Ectodermal cell (in vitro differentiated cells): Measurements from ENCODE around the gene LYVE1.

Source experiments
- H3K27ac ChIP-seq: 2 replicates; pipeline ENCODE4 v1.7.0; 2013; ENCODE audit warnings: mild to moderate bottlenecking, low read depth, low read length; ENCODE audit not compliant: insufficient read depth, poor library complexity, severe bottlenecking
- H3K27me3 ChIP-seq: 2 replicates; pipeline ENCODE4 v1.7.0; 2013; ENCODE audit warnings: mild to moderate bottlenecking, low read length; ENCODE audit not compliant: insufficient read depth, control insufficient read depth, poor library complexity, severe bottlenecking
- H3K36me3 ChIP-seq: one replicate; pipeline ENCODE4 v1.7.0; 2013; ENCODE audit warnings: low read length; ENCODE audit not compliant: control insufficient read depth, insufficient read depth
- H3K4me1 ChIP-seq: one replicate; pipeline ENCODE4 v1.7.0; 2013; ENCODE audit warnings: low read length; ENCODE audit not compliant: control insufficient read depth, insufficient read depth
- H3K4me3 ChIP-seq: 2 replicates; pipeline ENCODE4 v1.7.0; 2013; ENCODE audit warnings: low read depth, low read length, control low read depth; ENCODE audit not compliant: insufficient read depth
- H3K9me3 ChIP-seq: 2 replicates; pipeline ENCODE4 v1.7.0; 2013; ENCODE audit warnings: mild to moderate bottlenecking, low read length, moderate library complexity; ENCODE audit not compliant: control insufficient read depth
- WGBS, 2 experiments: methylation state at CpG; one replicate each; pipeline ENCODE4 v1.1.7; 2013; ENCODE audit warnings: missing lambda C conversion rate in 2 of 2; 5-methylcytosine and 5-hydroxymethylcytosine counted together

LYVE1 gene

DNA sequence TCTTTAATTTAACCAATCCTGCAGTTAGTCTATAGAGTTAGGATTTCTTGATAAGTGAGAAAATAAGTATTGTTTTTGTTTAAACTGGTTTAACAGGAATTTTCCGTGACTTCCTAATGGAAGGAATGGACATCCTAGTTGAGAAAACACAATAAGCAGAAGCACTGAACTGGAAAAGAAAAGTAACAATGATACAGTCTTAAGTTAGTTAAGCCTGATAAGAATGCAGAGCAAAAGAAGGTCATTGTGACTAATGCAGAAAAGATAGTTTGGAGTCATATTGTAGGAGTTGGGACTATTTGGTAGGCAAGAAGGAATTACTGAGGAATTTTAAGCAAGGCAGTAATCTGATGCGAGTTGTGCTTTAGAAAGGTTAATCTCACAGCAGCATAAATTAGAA lies 39.2 kb downstream of the LYVE1 start:
- H3K27me3 ChIP-seq: no peaks in the 10 kb centered on the region
- H3K27ac ChIP-seq: no peak overlapping the region
- H3K4me3 ChIP-seq: no peak overlapping the region
- H3K9me3 ChIP-seq: no peaks in the 10 kb centered on the region
- WGBS, 2 experiments: 93 to 97% methylated on average over 2 of the region's 2 CpGs
- no peaks in the 10 kb centered on the region for H3K4me1 ChIP-seq
- H3K36me3 ChIP-seq: no peaks in the 10 kb centered on the region

DNA sequence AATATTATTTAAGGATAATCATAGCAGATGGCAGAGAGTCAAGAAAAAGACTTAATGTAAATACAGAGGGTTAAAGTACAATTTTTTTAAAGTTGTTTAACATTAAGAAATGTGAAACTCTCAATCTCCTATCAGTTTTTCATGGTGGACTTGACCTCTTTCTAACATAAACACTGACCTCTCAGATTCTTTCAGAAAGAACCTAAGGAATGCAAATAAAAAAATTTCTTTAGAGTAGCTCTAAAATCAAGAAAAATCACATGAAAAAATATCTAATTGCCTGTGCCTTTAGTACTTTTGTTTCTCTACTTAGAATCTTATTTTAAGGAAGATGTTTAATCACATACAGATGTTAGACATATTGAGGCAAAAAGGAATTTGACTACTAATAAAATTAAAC lies 40.3 kb downstream of the LYVE1 start:
- no peaks in the 10 kb centered on the region for H3K9me3 ChIP-seq
- no peak overlapping the region for H3K4me3 ChIP-seq
- no peaks in the 10 kb centered on the region for H3K36me3 ChIP-seq
- H3K27ac ChIP-seq: no peak overlapping the region
- H3K4me1 ChIP-seq: no peaks in the 10 kb centered on the region
- H3K27me3 ChIP-seq: no peaks in the 10 kb centered on the region

DNA sequence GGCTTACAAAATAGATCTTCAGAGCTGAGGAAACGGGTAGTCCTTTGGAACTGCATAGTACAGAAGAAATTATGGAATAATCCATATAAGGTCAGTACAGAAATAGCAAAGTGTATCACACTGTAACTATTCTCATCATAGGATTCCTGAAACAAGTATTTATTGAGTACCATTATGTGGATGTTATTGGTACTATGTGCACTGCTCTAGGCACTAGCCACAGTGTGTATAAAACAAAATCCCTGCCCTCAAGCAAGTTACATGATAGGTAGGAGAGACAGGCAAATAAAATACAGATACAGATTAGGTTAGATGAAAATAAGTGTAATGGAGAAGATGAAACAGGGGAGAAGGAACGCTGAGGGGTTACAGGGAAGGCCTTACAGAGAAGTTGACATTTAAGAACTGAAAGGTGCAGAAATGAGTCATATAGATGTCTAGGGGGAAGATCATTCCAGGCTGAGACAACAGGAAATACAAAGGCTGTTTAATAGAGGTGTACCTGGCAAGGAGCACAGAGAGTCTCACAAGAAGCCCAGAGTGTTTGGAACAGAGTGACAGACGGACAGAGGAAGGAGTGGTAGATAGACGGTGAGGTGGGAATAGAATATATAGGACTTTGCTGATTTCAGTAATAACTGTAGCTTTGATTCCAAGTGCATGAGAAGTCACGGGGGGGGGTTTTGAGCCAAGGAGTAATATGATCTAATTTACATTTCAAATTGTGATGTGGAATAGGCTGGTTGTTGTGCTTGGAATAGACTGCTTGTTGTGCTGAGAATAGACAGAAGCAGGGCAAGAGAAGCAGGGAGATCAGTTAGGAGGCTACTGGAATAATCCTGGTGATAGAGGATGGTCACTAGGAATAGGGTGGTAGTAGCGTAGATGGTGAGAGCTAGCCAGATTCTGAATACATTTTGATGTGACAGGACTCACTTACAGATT lies 41.2 kb downstream of the LYVE1 start:
- Histone ChIP-seq H3K4me3 (no peak overlapping the region), H3K9me3 (no peaks in the 10 kb centered on the region), H3K4me1 (no peaks in the 10 kb centered on the region), H3K36me3 (no peaks in the 10 kb centered on the region), H3K27me3 (no peaks in the 10 kb centered on the region), H3K27ac (no peak overlapping the region)
- WGBS, 2 experiments: 92 to 95% methylated on average over 5 to 6 of the region's 6 CpGs

DNA sequence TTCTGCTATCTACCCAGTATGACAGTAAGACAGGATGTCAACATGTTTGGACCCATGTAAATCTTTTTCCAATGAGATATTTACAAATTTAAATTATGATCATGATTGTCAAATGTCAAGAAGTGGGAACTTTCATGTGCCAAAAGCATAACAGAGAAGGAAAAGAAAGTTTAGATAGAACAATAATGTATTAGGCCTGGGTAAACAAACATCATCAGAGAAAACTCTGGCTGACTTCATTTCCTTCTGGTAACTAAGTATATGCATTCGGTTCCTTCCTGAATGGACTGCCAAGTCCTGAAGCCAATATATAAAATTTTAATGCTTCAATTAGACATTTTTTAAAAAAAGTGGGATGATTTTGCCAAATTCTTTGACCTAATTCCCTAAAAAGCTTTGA lies 44.0 kb downstream of the LYVE1 start:
- 80 to 92% methylated on average over 1 of the region's 1 CpG for WGBS, 2 experiments
- H3K36me3 ChIP-seq: no peaks in the 10 kb centered on the region

DNA sequence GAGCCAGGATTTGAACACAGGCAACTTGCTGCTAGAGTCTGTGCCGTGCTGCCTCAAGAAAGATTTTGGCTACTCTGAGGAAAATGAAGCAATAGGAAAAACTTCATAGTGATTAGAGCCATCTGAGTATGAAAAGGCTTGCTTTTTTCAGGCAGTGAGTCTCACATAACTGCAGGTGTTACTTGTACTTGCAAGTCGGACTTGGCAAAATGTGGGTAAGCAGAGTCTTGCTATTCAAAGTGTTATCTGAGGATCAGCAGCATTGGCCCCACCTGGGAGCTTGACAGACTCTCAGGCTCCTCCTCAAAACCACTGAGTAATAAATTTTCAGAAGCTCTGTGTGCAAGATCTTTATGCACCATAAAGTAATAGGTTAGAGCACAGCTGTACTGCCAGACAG lies 45.5 kb downstream of the LYVE1 start:
- Histone ChIP-seq H3K36me3 (no peaks in the 10 kb centered on the region), H3K27me3 (no peaks in the 10 kb centered on the region), H3K9me3 (no peaks in the 10 kb centered on the region), H3K4me3 (no peak overlapping the region), H3K4me1 (no peaks in the 10 kb centered on the region), H3K27ac (no peak overlapping the region)
- 89 to 92% methylated on average over 2 of the region's 2 CpGs for WGBS, 2 experiments

More for the DNA sequence above, 44.0 kb downstream of the LYVE1 start:
- Histone ChIP-seq H3K9me3 (no peaks in the 10 kb centered on the region), H3K4me1 (no peaks in the 10 kb centered on the region), H3K27ac (no peak overlapping the region), H3K27me3 (no peaks in the 10 kb centered on the region), H3K4me3 (no peak overlapping the region)

DNA sequence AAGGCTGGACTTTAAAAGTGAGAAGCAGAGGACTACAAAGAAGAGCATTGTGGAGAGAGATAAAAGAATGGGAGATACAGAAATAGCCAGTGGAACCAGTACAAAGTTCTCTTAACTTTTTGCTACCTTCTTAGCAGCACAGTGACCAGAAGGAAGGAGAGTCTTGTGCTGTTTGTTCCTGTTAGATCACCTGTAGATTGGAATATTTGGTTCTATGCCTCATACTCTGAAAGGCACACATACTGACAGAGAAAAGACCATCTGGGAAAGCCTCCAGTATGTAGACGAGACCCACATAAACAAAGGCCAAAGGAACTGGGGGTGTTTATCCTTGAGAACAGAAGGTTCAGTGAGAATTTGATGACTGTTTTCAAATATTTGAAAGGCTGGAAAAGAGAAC lies 46.2 kb downstream of the LYVE1 start:
- H3K36me3 ChIP-seq: no peaks in the 10 kb centered on the region
- H3K27ac ChIP-seq: no peak overlapping the region
- H3K4me1 ChIP-seq: no peaks in the 10 kb centered on the region
- H3K9me3 ChIP-seq: no peaks in the 10 kb centered on the region
- WGBS, 2 experiments: 97 to 100% methylated on average over 1 of the region's 1 CpG
- no peak overlapping the region for H3K4me3 ChIP-seq
- H3K27me3 ChIP-seq: no peaks in the 10 kb centered on the region

DNA sequence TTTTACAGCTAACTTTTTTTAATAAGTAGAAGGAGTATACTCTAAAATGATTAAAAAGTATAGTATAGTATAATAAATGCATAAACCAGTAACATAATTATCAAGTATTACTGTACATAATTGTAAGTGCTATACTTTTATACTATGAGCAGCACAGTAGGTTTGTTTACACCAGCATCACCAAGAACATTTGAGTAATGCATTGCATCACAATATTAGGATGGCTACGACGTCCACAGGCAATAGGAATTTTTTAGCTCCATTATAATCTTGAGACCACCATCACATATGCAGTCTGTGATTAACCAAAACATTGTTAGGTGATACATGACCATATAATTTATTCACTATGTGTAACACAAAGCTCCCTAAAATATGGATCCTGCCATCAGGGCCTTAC lies 47.9 kb downstream of the LYVE1 start:
- Histone ChIP-seq H3K4me3 (no peak overlapping the region), H3K36me3 (no peaks in the 10 kb centered on the region), H3K4me1 (no peaks in the 10 kb centered on the region), H3K9me3 (no peaks in the 10 kb centered on the region), H3K27me3 (no peaks in the 10 kb centered on the region), H3K27ac (no peak overlapping the region)
- 90 to 95% methylated on average over 2 of the region's 2 CpGs for WGBS, 2 experiments

DNA sequence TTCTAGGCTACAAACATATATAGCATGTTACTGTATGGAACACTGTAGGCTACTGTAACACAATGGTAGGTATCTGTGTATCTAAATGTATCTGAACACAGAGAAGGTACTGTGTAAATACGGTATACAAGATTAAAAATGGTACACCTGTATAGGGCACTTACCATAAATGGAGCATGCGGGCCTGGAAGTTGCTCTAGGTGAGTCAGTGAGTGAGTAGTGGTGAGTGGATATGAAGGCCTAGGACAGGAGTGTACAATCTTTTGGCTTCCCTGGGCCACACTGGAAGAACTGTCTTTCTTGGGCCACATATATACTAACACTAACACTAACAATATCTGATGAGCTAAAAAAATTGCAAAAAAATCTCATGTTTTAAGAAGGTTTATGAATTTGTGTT lies 48.8 kb downstream of the LYVE1 start:
- Histone ChIP-seq H3K4me1 (no peaks in the 10 kb centered on the region), H3K27me3 (no peaks in the 10 kb centered on the region), H3K4me3 (no peak overlapping the region), H3K27ac (no peak overlapping the region), H3K36me3 (no peaks in the 10 kb centered on the region), H3K9me3 (no peaks in the 10 kb centered on the region)
- WGBS, 2 experiments: 96 to 99% methylated on average over 2 of the region's 2 CpGs

DNA sequence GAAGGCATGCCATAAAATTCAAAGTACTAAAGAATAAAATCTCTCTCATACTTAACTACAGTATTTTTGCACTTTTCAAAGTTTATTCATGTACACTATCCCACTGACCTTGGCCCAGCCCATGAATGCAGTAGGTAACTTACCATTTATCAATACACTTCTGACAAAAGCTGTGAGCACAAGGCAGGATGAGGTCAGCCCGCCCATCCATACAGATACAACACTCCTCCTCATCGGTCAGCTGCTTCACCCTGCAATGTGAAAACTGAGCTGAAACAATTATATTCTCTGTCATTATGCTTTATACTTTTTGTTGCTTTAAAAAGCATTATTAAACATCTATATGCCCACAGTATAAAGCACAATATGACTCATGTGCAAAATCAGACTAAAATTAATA lies 49.6 kb downstream of the LYVE1 start:
- no peaks in the 10 kb centered on the region for H3K27me3 ChIP-seq
- no peaks in the 10 kb centered on the region for H3K9me3 ChIP-seq
- H3K4me1 ChIP-seq: no peaks in the 10 kb centered on the region
- H3K27ac ChIP-seq: no peak overlapping the region
- 95% methylated on average over 2 of the region's 2 CpGs; no CpG with 5 or more reads in 1 of the 2 experiments for WGBS, 2 experiments
- H3K4me3 ChIP-seq: no peak overlapping the region
- no peaks in the 10 kb centered on the region for H3K36me3 ChIP-seq

DNA sequence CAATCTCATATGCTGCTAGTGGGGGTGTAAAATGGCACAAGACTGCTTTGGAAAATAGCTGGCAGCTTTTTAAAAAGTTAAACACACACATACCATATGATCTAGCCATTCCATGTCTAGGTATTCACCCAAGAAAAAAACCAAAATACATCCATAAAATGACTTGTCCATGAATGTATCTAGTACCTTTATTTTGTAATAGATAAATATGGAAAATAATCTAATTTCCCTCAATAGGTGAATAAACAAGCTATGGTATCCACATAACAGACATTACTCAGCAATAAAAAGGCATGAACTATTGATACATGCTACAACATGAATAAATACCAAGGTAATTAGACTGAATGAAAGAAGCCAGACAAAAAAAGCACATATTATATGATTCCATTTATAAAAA lies 50.3 kb downstream of the LYVE1 start:
- no peaks in the 10 kb centered on the region for H3K4me1 ChIP-seq
- no peaks in the 10 kb centered on the region for H3K36me3 ChIP-seq
- no peak overlapping the region for H3K27ac ChIP-seq
- H3K4me3 ChIP-seq: no peak overlapping the region
- H3K9me3 ChIP-seq: no peaks in the 10 kb centered on the region
- no peaks in the 10 kb centered on the region for H3K27me3 ChIP-seq
